Sigmoid colon (tissue), 7 donors: Measurements from ENCODE around the gene TBCK. TPM values are rescaled to one million over a fixed set of nuclear protein-coding genes. Genes with fewer than 3 reads are reported as not detected.

ENCODE experiments used
- DNase-seq: peaks from one replicate; pipeline ENCODE4 v3.0.0-alpha.2; 2019
- H3K27ac ChIP-seq, 4 donors: fragments of 200-600 bp; sonication (generic); one replicate each; pipeline ENCODE4 v1.5.1; 2016 to 2019; ENCODE audit warnings: mild to moderate bottlenecking in 1 of 4
- H3K27me3 ChIP-seq, 3 donors: fragments of 200-600 bp; sonication (generic); one replicate each; pipeline ENCODE4 v1.5.1; 2019; ENCODE audit warnings: mild to moderate bottlenecking in 1 of 3
- H3K36me3 ChIP-seq, 4 donors: fragments of 200-600 bp; sonication (generic); one replicate each; pipeline ENCODE4 v1.5.1; 2016 to 2019
- H3K4me1 ChIP-seq, 4 donors: fragments of 200-600 bp; sonication (generic); one replicate each; pipeline ENCODE4 v1.5.1; 2017 to 2019
- H3K4me3 ChIP-seq, 4 donors: fragments of 200-600 bp; sonication (generic); one replicate each; pipeline ENCODE4 v1.5.1; 2017 to 2019; ENCODE audit warnings: mild to moderate bottlenecking in 2 of 4, moderate library complexity in 1 of 4
- H3K9me3 ChIP-seq, 4 donors: fragments of 200-600 bp in 3 of 4; sonication (generic) in 3 of 4; one replicate each; pipeline versions ENCODE4 v1.5.1 to v1.6.1; 2013 to 2019
- CTCF ChIP-seq, 4 experiments: fragments of 450-650 bp in 3 of 4; fragments of 200-600 bp in 1 of 4; IDR thresholded peaks; one replicate each; pipeline ENCODE4 v1.5.1; 2016 to 2019; ENCODE audit warnings: antibody characterized with exemption in 4 of 4, mild to moderate bottlenecking in 3 of 4, moderate library complexity in 2 of 4
- EP300 ChIP-seq, 4 donors: sonication (generic); formaldehyde crosslinking; IDR thresholded peaks; one replicate each; pipeline ENCODE4 v1.6.1; 2017; ENCODE audit warnings: antibody characterized with exemption in 4 of 4
- POLR2A ChIP-seq, 2 donors: fragments of 450-650 bp; IDR thresholded peaks; one replicate each; pipeline ENCODE4 v1.6.1; 2016; ENCODE audit warnings: antibody characterized with exemption in 2 of 2, mild to moderate bottlenecking in 2 of 2, moderate library complexity in 2 of 2
- POLR2AphosphoS5 ChIP-seq, 4 donors: sonication (generic); formaldehyde crosslinking; IDR thresholded peaks; one replicate each; pipeline ENCODE4 v1.6.1; 2017; ENCODE audit warnings: antibody characterized with exemption in 4 of 4
- WGBS, 2 donors: extraction: QIAGEN DNeasy Blood & Tissue Kit; methylation state at CpG; one replicate each; pipeline ENCODE4 v1.1.7; 2013; 5-methylcytosine and 5-hydroxymethylcytosine counted together
- intact Hi-C: fragments of 100-400 bp; cut with DNase I; formaldehyde crosslinking; loops from one replicate; pipeline ENCODE4 v1.15.1; 2023
- polyA plus RNA-seq, 3 donors: library from polyadenylated mRNA; stranded (reverse); fragments of 200-250 nt; gene quantifications; one replicate each; pipeline ENCODE4 v1.2.3, GENCODE V29; 2013
- total RNA-seq, 4 donors: library from RNA; depleted of rRNA; stranded (reverse); fragments of >200 nt; gene quantifications; one replicate each; pipeline ENCODE4 v1.1.0, GENCODE V29; 2016
- donor health status: healthy with polysubstance abuse.
- donor health status: Bipolar disorder and iron deficiency.
- donor health status: healthy.

TBCK gene
- total and polyA plus RNA-seq, 7 donors, result 4.8 to 43.5 (median 26.3) TPM

- WGBS, 2 donors, result 92 to 99% methylated on average over 1 of the region's 1 CpG
- Histone ChIP-seq H3K36me3 (peaks cover 8 to 37% (median 14%) of the 10 kb centered on the region in 4 donors), H3K9me3 (no peaks in the 10 kb centered on the region), H3K27ac (no peak overlapping the region), H3K27me3 (no peaks in the 10 kb centered on the region), H3K4me1 (peaks cover 0 to 8% (median 4%) of the 10 kb centered on the region in 4 donors), H3K4me3 (no peak overlapping the region)
- intact Hi-C loops, result no loop called here
- DNase-seq, result no peak
- TF ChIP-seq CTCF (IDR thresholded peaks at IDR 0.05) (no peak), EP300 (IDR thresholded peaks at IDR 0.05) (no peak), POLR2A (IDR thresholded peaks at IDR 0.05) (no peak), POLR2AphosphoS5 (IDR thresholded peaks at IDR 0.05) (no peak)
Observed at GRCh38 chr4:106344647-106344970, 28.6 kb upstream of the TBCK start.

GRCh38 chr4:106343865-106344646 is 28.0 kb upstream of the TBCK start:
- H3K27me3 ChIP-seq, result no peaks in the 10 kb centered on the region
- TF ChIP-seq CTCF (IDR thresholded peaks at IDR 0.05), result no peak
- TF ChIP-seq EP300 (IDR thresholded peaks at IDR 0.05), result no peak
- TF ChIP-seq POLR2A (IDR thresholded peaks at IDR 0.05), result no peak
- no peak for TF ChIP-seq POLR2AphosphoS5 (IDR thresholded peaks at IDR 0.05)
- 92 to 98% methylated on average over 2 of the region's 2 CpGs for WGBS, 2 donors
- H3K9me3 ChIP-seq, result no peaks in the 10 kb centered on the region
- no peak overlapping the region for H3K27ac ChIP-seq
- H3K36me3 ChIP-seq, result peaks cover 8 to 36% (median 14%) of the 10 kb centered on the region in 4 donors
- intact Hi-C loops, result no loop called here
- peaks cover 0 to 8% (median 4%) of the 10 kb centered on the region in 4 donors for H3K4me1 ChIP-seq
- DNase-seq, result no peak
- no peak overlapping the region for H3K4me3 ChIP-seq

DNA sequence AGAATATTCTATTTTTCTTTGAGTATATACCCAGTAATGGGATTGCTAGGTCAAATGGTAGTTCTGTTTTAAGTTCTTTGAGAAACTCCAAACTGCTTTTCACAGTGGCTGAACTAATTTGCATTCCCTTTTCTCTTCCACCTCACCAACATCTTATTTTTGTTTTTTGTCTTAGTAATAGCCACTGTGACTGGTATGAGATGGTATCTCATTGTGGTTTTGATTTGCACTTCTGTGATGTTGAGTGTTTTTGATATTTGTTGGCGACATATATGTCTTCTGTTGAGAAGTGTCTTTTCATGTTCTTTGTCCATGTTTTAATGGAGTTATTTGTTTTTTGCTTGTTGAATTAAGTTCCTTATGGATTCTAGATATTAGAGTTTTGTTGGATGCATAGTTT is 24.8 kb upstream of the TBCK start:
- intact Hi-C loops, result no loop called here
- Histone ChIP-seq H3K4me1 (peaks cover 0 to 8% (median 4%) of the 10 kb centered on the region in 4 donors), H3K27me3 (no peaks in the 10 kb centered on the region)

DNA sequence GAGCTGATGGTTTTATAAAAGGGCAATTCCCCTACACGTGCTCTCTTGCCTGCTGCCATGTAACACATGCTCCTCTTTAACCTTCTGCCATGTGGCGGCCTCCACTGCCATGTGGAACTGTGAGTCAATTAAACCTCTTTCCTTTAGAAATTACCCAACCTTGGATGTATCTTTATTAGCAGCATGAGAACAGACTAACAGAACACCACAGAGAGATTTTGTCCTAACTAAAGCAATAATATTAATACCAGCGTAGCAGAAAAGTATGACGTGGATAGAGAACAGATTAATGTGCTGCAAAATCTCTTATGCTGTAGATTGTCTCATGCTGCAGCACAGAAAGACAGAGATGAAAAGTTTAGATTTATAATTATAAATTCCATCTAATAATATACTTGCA is 23.4 kb upstream of the TBCK start:
- Histone ChIP-seq H3K36me3 (peaks cover 18 to 49% (median 22%) of the 10 kb centered on the region in 4 donors), H3K27ac (no peak overlapping the region), H3K4me3 (no peak overlapping the region), H3K27me3 (no peaks in the 10 kb centered on the region), H3K4me1 (peaks cover 0 to under 1% (median 0%) of the 10 kb centered on the region in 4 donors), H3K9me3 (peaks cover 0 to 3% (median 1%) of the 10 kb centered on the region in 4 donors)
- no peak for TF ChIP-seq CTCF (IDR thresholded peaks at IDR 0.05)
- TF ChIP-seq POLR2AphosphoS5 (IDR thresholded peaks at IDR 0.05), result no peak
- TF ChIP-seq EP300 (IDR thresholded peaks at IDR 0.05), result no peak
- TF ChIP-seq POLR2A (IDR thresholded peaks at IDR 0.05), result no peak
- no peak for DNase-seq
- intact Hi-C loops, result loop anchor here (10.0 kb wide), 1 partner anchor 105 kb away; no protein-coding TSS in a partner anchor
- WGBS, 2 donors, result 96 to 97% methylated on average over 4 of the region's 4 CpGs

More for the DNA sequence above, 24.8 kb upstream of the TBCK start:
- no peak overlapping the region for H3K27ac ChIP-seq
- H3K36me3 ChIP-seq, result peaks cover 18 to 46% (median 22%) of the 10 kb centered on the region in 4 donors
- peaks cover 0 to 3% (median 1%) of the 10 kb centered on the region in 4 donors for H3K9me3 ChIP-seq
- no peak overlapping the region for H3K4me3 ChIP-seq
- 86 to 93% methylated on average over 1 of the region's 1 CpG for WGBS, 2 donors
- no peak for DNase-seq
- no peak for TF ChIP-seq EP300 (IDR thresholded peaks at IDR 0.05)
- no peak for TF ChIP-seq CTCF (IDR thresholded peaks at IDR 0.05)
- TF ChIP-seq POLR2A (IDR thresholded peaks at IDR 0.05), result no peak
- no peak for TF ChIP-seq POLR2AphosphoS5 (IDR thresholded peaks at IDR 0.05)
